ACHN (cell line): ENCODE measurements around the gene TEKT5.
"Not testable (repeated sequence)": the region's sequence is repeated elsewhere in the genome, so short reads cannot be mapped to it uniquely, and the experiment has no call there.

Source experiments
- DNase-seq: peaks from one replicate; pipeline ENCODE4 v3.0.0-alpha.2; 2015
- in situ Hi-C: cut with HindIII; loops from 2 replicates; pipeline ENCODE4 v1.10.0; 2017; ENCODE audit warnings: low sequenced_read_pairs, low pct_ligation_motif_present, low pct_unique_long_range_greater_than_20kb

The TEKT5 gene

GRCh38 chr16:10692470-10692869 is 2.3 kb downstream of the TEKT5 start:
- in situ Hi-C loops: no loop called here
- DNase-seq: no peak

DNA sequence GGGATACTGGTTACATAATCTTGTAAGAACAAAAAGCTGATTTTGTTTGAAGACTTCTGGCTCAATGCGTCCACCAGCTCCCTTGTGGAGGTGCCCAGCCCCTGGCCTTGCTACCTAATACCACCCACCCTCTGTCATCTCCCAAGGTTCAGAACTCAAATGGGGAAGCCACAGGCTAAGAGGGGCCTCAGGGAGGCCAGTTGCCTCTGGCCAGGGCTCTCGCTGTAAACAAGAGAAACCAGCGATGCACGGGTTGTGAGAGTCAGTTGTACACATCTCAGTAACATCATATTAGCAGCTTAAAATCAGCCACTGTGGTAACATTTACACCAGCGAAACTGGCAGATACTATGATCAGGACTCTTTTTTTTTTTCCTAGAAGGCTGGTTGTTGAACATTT is 6.0 kb downstream of the TEKT5 start:
- in situ Hi-C loops: no loop called here
- DNase-seq: no peak

DNA sequence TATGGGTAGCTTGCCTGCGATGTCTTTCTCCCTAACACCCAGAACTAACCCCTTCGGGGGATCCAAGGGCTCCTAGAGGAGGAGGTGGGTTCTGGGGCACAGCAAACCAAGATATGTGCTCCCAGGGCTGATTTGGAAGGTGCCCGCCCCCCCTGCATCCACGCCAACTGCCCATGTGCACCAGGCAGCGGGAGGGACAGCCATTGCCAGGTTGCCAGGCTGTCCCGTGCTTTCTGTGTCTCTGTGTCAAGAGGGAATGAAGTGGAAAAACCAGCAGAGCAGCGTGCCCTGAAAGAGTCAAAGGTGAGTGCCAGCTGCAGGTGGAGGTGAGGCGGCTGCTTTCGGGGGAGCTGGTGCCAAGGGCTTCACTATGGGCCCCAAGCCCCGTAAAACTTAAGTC is 6.4 kb downstream of the TEKT5 start:
- DNase-seq: no peak
- in situ Hi-C loops: no loop called here

DNA sequence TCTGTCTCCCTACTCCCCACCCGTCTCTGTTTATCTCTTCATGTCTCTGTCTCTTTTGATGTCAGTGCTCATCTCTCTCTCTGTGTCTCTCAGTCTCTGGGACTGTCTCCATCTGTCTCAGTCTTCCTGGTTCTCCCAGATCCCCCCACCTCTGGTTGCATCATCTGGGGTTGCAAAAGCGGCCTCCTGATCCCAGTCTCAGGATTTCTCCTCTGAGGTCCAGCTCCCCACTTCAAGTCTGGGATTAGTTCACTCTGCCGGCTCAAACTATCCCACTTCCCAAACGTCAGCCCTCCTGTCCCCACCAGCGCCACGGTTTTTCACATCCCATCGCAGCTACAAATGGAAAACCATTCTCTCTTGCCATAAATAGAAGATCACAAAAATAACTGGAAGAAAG is 9.0 kb downstream of the TEKT5 start:
- in situ Hi-C loops: no loop called here
- DNase-seq: no peak

GRCh38 chr16:10684511-10685151 is 10.1 kb downstream of the TEKT5 start:
- in situ Hi-C loops: no loop called here
- DNase-seq: no peak

- in situ Hi-C loops: no loop called here
- no peak for DNase-seq
These were observed 11.6 kb downstream of the TEKT5 start for GRCh38 chr16:10683170-10683569.

- in situ Hi-C loops: no loop called here
- DNase-seq: no peak
These were observed 12.1 kb downstream of the TEKT5 start for GRCh38 chr16:10682604-10683003.

- in situ Hi-C loops: no loop called here
These were observed 13.1 kb downstream of the TEKT5 start for GRCh38 chr16:10681310-10682308.

DNA sequence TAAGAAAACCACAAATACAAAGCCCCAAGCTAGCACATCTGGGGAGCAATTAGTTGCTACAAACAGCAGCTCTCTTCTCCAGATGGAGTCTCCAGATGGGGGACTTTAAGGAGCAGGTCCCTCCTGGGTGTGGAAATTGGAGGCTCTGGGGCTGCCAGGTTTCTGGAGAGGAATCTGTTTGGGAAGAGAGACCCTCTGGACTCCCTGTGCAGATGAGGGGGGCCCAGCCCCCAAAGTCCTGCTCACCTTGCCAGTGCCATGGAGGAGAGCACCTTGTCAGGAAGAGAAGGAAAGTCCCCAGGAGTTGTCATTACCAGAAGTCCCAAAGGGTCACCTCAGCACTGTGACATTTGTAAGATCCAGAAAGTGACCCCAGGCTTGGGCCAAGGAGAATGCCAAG is 14.8 kb downstream of the TEKT5 start:
- no peak for DNase-seq
- in situ Hi-C loops: no loop called here

More at GRCh38 chr16:10681310-10682308, 13.1 kb downstream of the TEKT5 start:
- no peak for DNase-seq

GRCh38 chr16:10679441-10679840 is 15.3 kb downstream of the TEKT5 start:
- DNase-seq, in situ Hi-C loops: not testable (repeated sequence)

- in situ Hi-C loops: no loop called here
- no peak for DNase-seq
These were observed 16.1 kb downstream of the TEKT5 start for GRCh38 chr16:10678655-10679054.

DNA sequence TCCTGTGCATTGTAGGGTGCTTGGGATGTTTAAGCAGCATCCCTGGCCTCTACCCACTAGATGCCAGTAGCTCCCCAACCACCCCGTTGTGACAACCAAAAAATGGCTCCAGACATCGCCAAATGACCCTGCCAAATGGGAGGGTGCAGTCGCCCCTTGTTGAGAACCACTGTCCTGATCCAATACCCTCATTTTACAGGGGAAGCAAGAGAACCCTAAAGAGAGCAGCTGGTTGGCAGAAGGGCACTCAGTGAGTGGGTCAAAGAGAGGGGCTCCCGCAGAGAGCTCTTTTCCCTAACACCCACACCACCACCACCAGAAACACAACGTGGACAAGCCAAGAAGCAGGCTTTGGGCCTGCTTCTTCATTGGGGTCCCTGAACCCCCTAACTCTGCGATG is 18.4 kb downstream of the TEKT5 start:
- DNase-seq: no peak
- in situ Hi-C loops: no loop called here

DNA sequence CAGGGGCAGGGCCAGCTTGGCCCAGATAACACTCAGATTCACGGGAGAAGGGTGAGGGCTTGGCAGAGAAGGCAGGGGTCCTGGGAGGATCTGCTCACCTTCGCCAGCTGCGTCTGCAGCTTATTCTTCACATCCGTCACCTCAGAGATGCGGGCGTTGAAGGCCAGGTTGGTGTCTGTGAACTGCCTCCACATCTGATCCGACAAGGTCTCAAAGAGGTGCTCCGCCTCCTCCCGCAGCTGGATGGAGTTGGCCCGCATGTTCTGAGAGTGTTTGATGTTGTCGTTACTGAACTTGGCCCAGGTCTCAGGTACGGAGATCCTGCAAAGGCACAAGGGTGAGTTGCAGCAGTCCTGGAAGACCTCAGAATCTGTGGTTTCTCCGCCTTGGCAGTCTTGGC is 18.9 kb downstream of the TEKT5 start:
- no peak for DNase-seq
- in situ Hi-C loops: no loop called here

DNA sequence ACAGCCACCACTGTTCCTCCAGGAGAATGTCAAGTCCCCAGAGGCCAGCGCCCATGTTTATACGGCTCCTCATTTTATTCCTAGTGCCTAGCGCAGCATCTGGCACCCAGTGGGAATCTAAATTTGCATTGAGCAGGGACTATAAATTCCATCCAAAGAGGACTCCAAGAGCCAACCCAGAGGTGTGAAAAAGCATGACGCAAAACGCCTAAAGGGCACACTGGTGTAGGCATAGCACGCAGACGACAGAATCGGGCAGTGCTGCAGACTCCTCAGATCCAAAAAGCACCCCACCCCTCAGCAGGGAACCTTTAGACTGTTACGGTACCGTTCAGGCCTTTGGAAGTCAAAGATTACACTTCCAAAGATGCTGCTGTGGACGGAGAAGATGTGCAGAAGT is 19.5 kb downstream of the TEKT5 start:
- in situ Hi-C loops: no loop called here
- DNase-seq: no peak

DNA sequence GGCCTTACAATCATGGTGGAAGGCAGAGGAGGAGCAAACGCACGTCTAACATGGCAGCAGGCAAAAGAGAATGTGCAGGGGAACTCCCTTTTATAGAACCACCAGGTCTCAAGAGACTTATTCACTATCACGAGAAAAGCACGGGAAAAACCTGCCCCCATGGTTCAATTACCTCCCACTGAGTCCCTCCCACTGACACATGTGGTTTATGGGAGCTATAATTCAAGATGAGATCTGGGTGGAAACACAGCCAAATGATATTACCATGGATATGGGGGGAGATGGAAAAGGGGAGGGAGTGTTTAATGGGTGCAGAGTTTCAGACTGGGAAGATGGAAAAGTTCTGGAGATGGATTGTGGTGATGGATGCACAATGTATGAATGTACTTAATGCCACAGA is 23.0 kb downstream of the TEKT5 start:
- in situ Hi-C loops: no loop called here
- no peak for DNase-seq

- no peak for DNase-seq
- in situ Hi-C loops: no loop called here
These were observed 24.9 kb downstream of the TEKT5 start for GRCh38 chr16:10669791-10670190.

- DNase-seq: peak; percentile 51
- in situ Hi-C loops: no loop called here
These were observed 26.2 kb downstream of the TEKT5 start for GRCh38 chr16:10668322-10669045.

DNA sequence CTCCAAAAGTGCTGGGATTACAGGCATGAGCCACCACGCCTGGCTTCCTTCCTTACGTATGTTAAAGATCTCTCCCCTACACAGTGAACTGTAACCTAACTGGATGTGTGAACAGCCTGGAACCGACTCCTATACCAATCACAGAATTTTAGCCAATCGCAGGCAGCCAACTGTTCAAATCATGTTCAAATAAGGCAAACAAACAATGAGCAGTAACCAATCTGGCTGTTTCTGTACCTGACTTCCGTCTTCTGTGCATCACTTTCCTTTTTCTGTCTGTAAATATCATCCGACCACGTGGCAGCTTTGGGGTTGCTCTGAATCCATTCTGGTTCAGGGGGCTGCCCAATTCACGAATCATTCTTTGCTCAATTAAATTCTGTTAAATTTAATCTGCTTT is 27.5 kb downstream of the TEKT5 start:
- in situ Hi-C loops: no loop called here
- no peak for DNase-seq

DNA sequence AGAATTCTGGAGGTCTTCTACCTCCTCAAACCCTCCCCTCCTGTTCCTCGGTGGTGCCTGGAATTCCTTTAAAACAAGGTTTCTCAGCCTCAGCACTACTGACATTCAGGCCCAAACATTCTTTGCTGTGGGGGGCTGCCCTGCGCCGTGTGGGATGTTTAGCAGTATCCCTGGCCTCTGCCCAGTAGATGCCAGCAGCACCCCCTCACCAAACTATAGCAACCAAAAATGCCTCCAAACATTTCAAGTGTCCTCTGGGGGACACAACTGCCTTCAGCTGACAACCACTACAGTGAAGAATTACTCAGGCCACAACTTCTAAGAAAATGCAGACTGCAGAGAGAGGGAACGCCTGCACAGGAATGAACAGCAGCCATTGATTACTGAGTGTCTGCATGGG is 28.4 kb downstream of the TEKT5 start:
- DNase-seq: no peak
- in situ Hi-C loops: no loop called here
